HEK293 (cell line): ENCODE data around the gene ECE1.
"Not testable (repeated sequence)": the region's sequence is repeated elsewhere in the genome, so short reads cannot be mapped to it uniquely, and the experiment has no call there.

Source experiments
- MZF1 ChIP-seq: fragments of 450-650 bp; formaldehyde crosslinking; IDR thresholded peaks from 2 replicates; pipeline ENCODE4 v1.5.1; 2017; ENCODE audit warnings: missing biosample characterization, missing genetic modification characterization, borderline replicate concordance
- YY1 ChIP-seq: fragments of 450-650 bp; formaldehyde crosslinking; IDR thresholded peaks from 2 replicates; pipeline ENCODE4 v1.5.1; 2018; ENCODE audit warnings: missing biosample characterization, missing genetic modification characterization
- ZNF274 ChIP-seq, 2 experiments: fragments of 200-500 bp in 1 of 2; fragments of 450-650 bp in 1 of 2; sonication (Bioruptor generic) in 1 of 2; formaldehyde crosslinking in 1 of 2; IDR thresholded peaks; 2 replicates each; pipeline versions ENCODE4 v1.5.1 to v1.6.1; 2014 to 2016; ENCODE audit warnings: borderline replicate concordance in 1 of 2, inconsistent platforms in 1 of 2, low read length in 1 of 2, missing biosample characterization in 1 of 2, missing genetic modification characterization in 1 of 2
- ZNF324 ChIP-seq: fragments of 450-650 bp; formaldehyde crosslinking; IDR thresholded peaks from 2 replicates; pipeline ENCODE4 v1.5.1; 2016; ENCODE audit warnings: missing biosample characterization, missing genetic modification characterization
- ZNF518A ChIP-seq: fragments of 450-650 bp; formaldehyde crosslinking; conservative IDR thresholded peaks from 2 replicates; pipeline ENCODE4 v1.5.1; 2016; ENCODE audit warnings: low read depth, missing biosample characterization, missing genetic modification characterization
- TF ChIP-seq, protein P1 (sequence below): fragments of 450-650 bp; formaldehyde crosslinking; IDR thresholded peaks from 2 replicates; pipeline ENCODE4 v1.5.1; 2016; ENCODE audit warnings: missing biosample characterization, missing genetic modification characterization

DNA sequence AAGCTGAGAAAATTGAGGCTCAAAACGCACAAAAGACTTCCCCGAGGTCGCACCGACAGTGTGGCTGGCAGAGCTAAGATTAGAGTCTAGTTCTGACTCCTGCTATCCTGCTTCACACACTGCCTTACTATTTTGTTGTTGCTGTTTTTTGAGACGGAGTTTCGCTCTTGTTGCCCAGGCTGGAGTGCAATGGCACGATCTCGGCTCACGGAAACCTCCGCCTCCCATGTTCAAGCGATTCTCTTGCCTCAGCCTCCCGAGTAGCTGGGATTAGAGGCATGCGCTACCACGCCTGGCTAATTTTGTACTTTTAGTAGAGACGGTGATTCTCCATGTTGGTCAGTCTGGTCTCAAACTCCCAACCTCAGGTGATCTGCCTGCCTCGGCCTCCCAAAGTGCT lies 112.0 kb downstream of the ECE1 start:
- TF ChIP-seq ZNF518A (tag by site-specific recombination); ZNF274 (IDR thresholded peaks at IDR 0.05; ENCODE audit: low read length); ZNF274 (tag by site-specific recombination; IDR thresholded peaks at IDR 0.05; ENCODE audit: borderline replicate concordance); YY1 (tag by site-specific recombination); ZNF324 (tag by site-specific recombination); MZF1 (tag by site-specific recombination): not testable (repeated sequence)
- TF ChIP-seq, protein P1, sequence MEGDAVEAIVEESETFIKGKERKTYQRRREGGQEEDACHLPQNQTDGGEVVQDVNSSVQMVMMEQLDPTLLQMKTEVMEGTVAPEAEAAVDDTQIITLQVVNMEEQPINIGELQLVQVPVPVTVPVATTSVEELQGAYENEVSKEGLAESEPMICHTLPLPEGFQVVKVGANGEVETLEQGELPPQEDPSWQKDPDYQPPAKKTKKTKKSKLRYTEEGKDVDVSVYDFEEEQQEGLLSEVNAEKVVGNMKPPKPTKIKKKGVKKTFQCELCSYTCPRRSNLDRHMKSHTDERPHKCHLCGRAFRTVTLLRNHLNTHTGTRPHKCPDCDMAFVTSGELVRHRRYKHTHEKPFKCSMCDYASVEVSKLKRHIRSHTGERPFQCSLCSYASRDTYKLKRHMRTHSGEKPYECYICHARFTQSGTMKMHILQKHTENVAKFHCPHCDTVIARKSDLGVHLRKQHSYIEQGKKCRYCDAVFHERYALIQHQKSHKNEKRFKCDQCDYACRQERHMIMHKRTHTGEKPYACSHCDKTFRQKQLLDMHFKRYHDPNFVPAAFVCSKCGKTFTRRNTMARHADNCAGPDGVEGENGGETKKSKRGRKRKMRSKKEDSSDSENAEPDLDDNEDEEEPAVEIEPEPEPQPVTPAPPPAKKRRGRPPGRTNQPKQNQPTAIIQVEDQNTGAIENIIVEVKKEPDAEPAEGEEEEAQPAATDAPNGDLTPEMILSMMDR (tag by site-specific recombination): not testable (repeated sequence)
